Right renal pelvis (tissue), 4 donors: ENCODE results near the gene ADAMTS6. TPM values are rescaled to one million over a fixed set of nuclear protein-coding genes. Genes with fewer than 3 reads are reported as not detected.
"Not testable (repeated sequence)": the region's sequence is repeated elsewhere in the genome, so short reads cannot be mapped to it uniquely, and the experiment has no call there.

Experiments used
- DNase-seq, 4 donors: peaks; one replicate each; pipeline ENCODE4 v3.0.0-alpha.2; 2013; ENCODE audit warnings: low read depth in 4 of 4, low spot score in 3 of 4, missing footprints in 1 of 4
- polyA plus RNA-seq, 4 donors: library from polyadenylated mRNA; unstranded; fragments of 120-200 nt; gene quantifications; one replicate each; pipeline ENCODE4 v1.2.1, GENCODE V29; 2013; ENCODE audit not compliant: insufficient read length in 4 of 4

The ADAMTS6 gene
- polyA plus RNA-seq, 4 donors = 2.0 to 2.4 (median 2.2) TPM

GRCh38 chr5:65203746-65204145 is 278.0 kb downstream of the ADAMTS6 start:
- no peak for DNase-seq

GRCh38 chr5:65199993-65200675 is 281.6 kb downstream of the ADAMTS6 start:
- no peak for DNase-seq

- DNase-seq = no peak
Observed at GRCh38 chr5:65198456-65199120, 283.1 kb downstream of the ADAMTS6 start.

GRCh38 chr5:65197531-65198455 is 283.9 kb downstream of the ADAMTS6 start:
- no peak for DNase-seq

GRCh38 chr5:65194871-65195270 is 286.8 kb downstream of the ADAMTS6 start:
- DNase-seq = no peak

- no peak for DNase-seq
Observed at GRCh38 chr5:65192331-65192730, 289.4 kb downstream of the ADAMTS6 start.

- no peak for DNase-seq
Observed at GRCh38 chr5:65191554-65192135, 290.1 kb downstream of the ADAMTS6 start.

GRCh38 chr5:65190328-65191053 is 291.2 kb downstream of the ADAMTS6 start:
- no peak for DNase-seq

- no peak for DNase-seq
Observed at GRCh38 chr5:65186646-65187227, 295.0 kb downstream of the ADAMTS6 start.

GRCh38 chr5:65185468-65185867 is 296.3 kb downstream of the ADAMTS6 start:
- no peak for DNase-seq

- no peak for DNase-seq
Observed at GRCh38 chr5:65184780-65185179, 296.9 kb downstream of the ADAMTS6 start.

- DNase-seq = not testable (repeated sequence)
Observed at GRCh38 chr5:65174231-65174630, 307.5 kb downstream of the ADAMTS6 start.

- no peak for DNase-seq
Observed at GRCh38 chr5:65173130-65173525, 308.6 kb downstream of the ADAMTS6 start.

- no peak for DNase-seq
Observed at GRCh38 chr5:65172486-65173129, 309.1 kb downstream of the ADAMTS6 start.

GRCh38 chr5:65171645-65172044 is 310.1 kb downstream of the ADAMTS6 start:
- no peak for DNase-seq

- no peak for DNase-seq
Observed at GRCh38 chr5:65163698-65164097, 318.0 kb downstream of the ADAMTS6 start.

- DNase-seq = no peak
Observed at GRCh38 chr5:65161655-65162054, 320.1 kb downstream of the ADAMTS6 start.

- DNase-seq = no peak
Observed at GRCh38 chr5:65157906-65158603, 323.7 kb downstream of the ADAMTS6 start.

- DNase-seq = no peak
Observed at GRCh38 chr5:65156933-65157332, 324.8 kb downstream of the ADAMTS6 start.
